Measurements from ENCODE around the gene NR2C2AP. TPM values are rescaled to one million over a fixed set of nuclear protein-coding genes. Genes with fewer than 3 reads are reported as not detected.

The NR2C2AP gene
- total and polyA plus RNA-seq, 2 donors (not counting 3 experiments of a cell fraction or from before 2014, with no cell fraction given), result 11.9 to 17.5 TPM

DNA sequence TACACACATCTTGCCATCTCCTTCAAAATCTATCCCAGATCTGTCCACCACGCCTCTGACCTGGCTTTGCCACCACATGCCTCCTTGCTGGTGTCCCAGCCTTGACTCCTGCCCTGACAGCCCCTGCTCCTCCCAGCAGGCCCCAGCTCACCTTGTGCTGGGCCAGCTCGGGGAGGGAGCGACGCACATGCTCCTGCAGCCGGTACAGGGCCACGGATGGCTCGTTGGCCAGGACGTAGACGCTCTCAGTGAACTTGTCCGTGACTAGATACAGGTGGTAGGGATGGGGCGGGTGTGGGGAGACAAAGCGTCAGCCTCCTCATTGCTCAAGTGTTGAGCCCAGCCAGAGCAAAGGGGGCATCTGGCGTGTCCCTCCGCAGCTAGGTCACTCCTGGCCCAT is 16.5 kb downstream of the NR2C2AP start:
- CTCF ChIA-PET, result interaction anchor here (2.5 kb wide), 1 partner anchor 156 kb away, joined by 16 read pairs; no protein-coding TSS in a partner anchor

More for the DNA sequence above, 16.5 kb downstream of the NR2C2AP start:
- POLR2A ChIA-PET, result no interaction called here
- BruUV-seq (replicated peaks), result no TSS peak
- TF ChIP-seq EZH2 (IDR thresholded peaks at IDR 0.05; ENCODE audit: borderline replicate concordance, low read depth, low read length, severe bottlenecking), result no peak
- TF ChIP-seq GATA2 (IDR thresholded peaks at IDR 0.05; ENCODE audit: insufficient read depth, insufficient read length, low read depth, low read length), result no peak
- TF ChIP-seq POLR2A (IDR thresholded peaks at IDR 0.05; ENCODE audit: low read depth, low read length), result no peak
- TF ChIP-seq, protein P1, sequence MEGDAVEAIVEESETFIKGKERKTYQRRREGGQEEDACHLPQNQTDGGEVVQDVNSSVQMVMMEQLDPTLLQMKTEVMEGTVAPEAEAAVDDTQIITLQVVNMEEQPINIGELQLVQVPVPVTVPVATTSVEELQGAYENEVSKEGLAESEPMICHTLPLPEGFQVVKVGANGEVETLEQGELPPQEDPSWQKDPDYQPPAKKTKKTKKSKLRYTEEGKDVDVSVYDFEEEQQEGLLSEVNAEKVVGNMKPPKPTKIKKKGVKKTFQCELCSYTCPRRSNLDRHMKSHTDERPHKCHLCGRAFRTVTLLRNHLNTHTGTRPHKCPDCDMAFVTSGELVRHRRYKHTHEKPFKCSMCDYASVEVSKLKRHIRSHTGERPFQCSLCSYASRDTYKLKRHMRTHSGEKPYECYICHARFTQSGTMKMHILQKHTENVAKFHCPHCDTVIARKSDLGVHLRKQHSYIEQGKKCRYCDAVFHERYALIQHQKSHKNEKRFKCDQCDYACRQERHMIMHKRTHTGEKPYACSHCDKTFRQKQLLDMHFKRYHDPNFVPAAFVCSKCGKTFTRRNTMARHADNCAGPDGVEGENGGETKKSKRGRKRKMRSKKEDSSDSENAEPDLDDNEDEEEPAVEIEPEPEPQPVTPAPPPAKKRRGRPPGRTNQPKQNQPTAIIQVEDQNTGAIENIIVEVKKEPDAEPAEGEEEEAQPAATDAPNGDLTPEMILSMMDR (IDR thresholded peaks at IDR 0.05; ENCODE audit: extremely low read depth in 1 of 2, insufficient read depth in 1 of 2, low read depth in 1 of 2, low read length in 2 of 2), result no peak
- TF ChIP-seq MYC (IDR thresholded peaks at IDR 0.05; ENCODE audit: low read depth, low read length), result no peak
- no peak for TF ChIP-seq FOS (IDR thresholded peaks at IDR 0.05; ENCODE audit: borderline replicate concordance, insufficient read depth, low read length)
- TF ChIP-seq POLR2AphosphoS5 (IDR thresholded peaks at IDR 0.05; ENCODE audit: insufficient read depth, low read depth, low read length), result no peak
- TF ChIP-seq JUN (IDR thresholded peaks at IDR 0.05; ENCODE audit: borderline replicate concordance, insufficient read depth, insufficient read length, low read depth), result no peak
- TF ChIP-seq, protein P2, sequence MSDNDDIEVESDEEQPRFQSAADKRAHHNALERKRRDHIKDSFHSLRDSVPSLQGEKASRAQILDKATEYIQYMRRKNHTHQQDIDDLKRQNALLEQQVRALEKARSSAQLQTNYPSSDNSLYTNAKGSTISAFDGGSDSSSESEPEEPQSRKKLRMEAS (IDR thresholded peaks at IDR 0.05; ENCODE audit: insufficient read depth, insufficient read length), result no peak
- Histone ChIP-seq H3K4me2 (ENCODE audit: insufficient read depth, low read length) (no peak overlapping the region), H3K4me3 (replicated peaks in 1 of 3; ENCODE audit: insufficient read depth in 1 of 3, low read depth in 1 of 3, low read length in 3 of 3) (no peak overlapping the region), H4K20me1 (replicated peaks; ENCODE audit: control insufficient read depth, extremely low read depth, insufficient read depth, low read length) (no peaks in the 10 kb centered on the region), H3K9ac (replicated peaks; ENCODE audit: extremely low read depth, insufficient read depth, low read length) (no peak overlapping the region), H3K9me3 (replicated peaks; ENCODE audit: control insufficient read depth, insufficient read depth, low read length) (no peaks in the 10 kb centered on the region), H3K4me1 (ENCODE audit: control insufficient read depth, extremely low read depth, insufficient read depth, low read length) (peaks cover 9% of the 10 kb centered on the region), H3K27ac (ENCODE audit: insufficient read depth, low read depth, low read length) (no peak overlapping the region), H3K79me2 (ENCODE audit: control insufficient read depth, insufficient read depth, low read length) (peaks cover 18% of the 10 kb centered on the region), H2AFZ (ENCODE audit: low read depth, low read length) (no peak overlapping the region), H3K9me1 (replicated peaks; ENCODE audit: control insufficient read depth, extremely low read depth, insufficient read depth, low read length) (no peaks in the 10 kb centered on the region), H3K36me3 (ENCODE audit: control insufficient read depth in 2 of 2, extremely low read depth in 1 of 2, insufficient read depth in 2 of 2, low read length in 2 of 2) (no peaks in the 10 kb centered on the region), H3K27me3 (ENCODE audit: control insufficient read depth in 2 of 2, insufficient read depth in 2 of 2, low read length in 2 of 2) (no peaks in the 10 kb centered on the region)
- DNase-seq (ENCODE audit: low read depth, low spot score) (no peak), FAIRE-seq (no peak)
- dilution Hi-C loops (cut with MboI; ENCODE audit: extremely low pct_ligation_motif_present, low sequenced_read_pairs) (no loop called here), intact Hi-C loops (cut with micrococcal nuclease) (loop anchor here (1.0 kb wide), 1 partner anchor 156 kb away; no protein-coding TSS in a partner anchor)
